H1 (cell line): ENCODE results near the gene MYL9. TPM values are rescaled to one million over a fixed set of nuclear protein-coding genes. Genes with fewer than 3 reads are reported as not detected.

ENCODE experiments used
- ASH2L ChIP-seq: fragments of 200-600, 300-600 bp; sonication (generic); IDR thresholded peaks from one replicate; pipeline ENCODE4 v1.7.1; 2017; ENCODE audit warnings: low read length
- RAD21 ChIP-seq, 2 experiments: IDR thresholded peaks in 1 of 2; conservative IDR thresholded peaks in 1 of 2; 2 replicates each; pipeline ENCODE4 v1.6.1; 2011; ENCODE audit warnings: low read depth in 2 of 2, low read length in 2 of 2, improper control_type of control experiment in 1 of 2, inconsistent platforms in 1 of 2, mild to moderate bottlenecking in 1 of 2, moderate library complexity in 1 of 2
- SRF ChIP-seq: IDR thresholded peaks from 2 replicates; pipeline ENCODE4 v1.6.1; 2011; ENCODE audit warnings: mild to moderate bottlenecking, low read depth, low read length, moderate library complexity
- TAF1 ChIP-seq: IDR thresholded peaks from 2 replicates; pipeline ENCODE4 v1.6.1; 2011; ENCODE audit warnings: mild to moderate bottlenecking, low read depth, low read length
- TAF7 ChIP-seq: optimal IDR thresholded peaks from 2 replicates; pipeline ENCODE3; 2011; ENCODE audit warnings: low read depth, mild to moderate bottlenecking, inconsistent platforms, low read length, moderate library complexity, borderline replicate concordance
- TCF12 ChIP-seq: IDR thresholded peaks from 2 replicates; pipeline ENCODE4 v1.6.1; 2011; ENCODE audit warnings: low read depth, mild to moderate bottlenecking, low read length
- ZNF274 ChIP-seq: IDR thresholded peaks from 2 replicates; pipeline ENCODE4 v1.7.0; 2012; ENCODE audit warnings: low read length, borderline replicate concordance; ENCODE audit errors: extremely low read depth
- polyA plus RNA-seq, 7 experiments: library from polyadenylated mRNA; depleted of rRNA in 3 of 7; stranded (reverse) in 5 of 7; unstranded in 2 of 7; fragments of >200 nt in 5 of 7; fragments of 200-250 nt in 2 of 7; gene quantifications; 1 replicate in 5 of 7; 2 replicates in 1 of 7; 4 replicates in 1 of 7; pipeline versions ENCODE4 v1.2.1 to v1.2.3, GENCODE V29; 2011 to 2013; ENCODE audit warnings: missing spikeins in 2 of 7, mixed read lengths in 2 of 7
- total RNA-seq: library from RNA; stranded (reverse); fragmentation: NEBNext Ultra II Directional; extraction: Animal tissue kit (Norgen Biotek cat#: 25700); gene quantifications from 2 replicates; pipeline ENCODE4 v1.2.1, GENCODE V29; 2021
- TF ChIP-seq, protein P1 (sequence below): fragments of 300-600 bp; sonication (generic); IDR thresholded peaks from 2 replicates; pipeline ENCODE4 v1.7.1; 2012; ENCODE audit warnings: low read length, moderate library complexity, mild to moderate bottlenecking, inconsistent platforms; ENCODE audit not compliant: insufficient replicate concordance
- TF ChIP-seq, protein P2 (sequence below): IDR thresholded peaks from 2 replicates; pipeline ENCODE4 v1.6.1; 2012; ENCODE audit warnings: low read length, inconsistent platforms

MYL9 gene
- total and polyA plus RNA-seq, 2 of the 8 experiments (the other 6 are each of a cell fraction or from before 2014, with no cell fraction given), result 26.8 to 193 TPM

DNA sequence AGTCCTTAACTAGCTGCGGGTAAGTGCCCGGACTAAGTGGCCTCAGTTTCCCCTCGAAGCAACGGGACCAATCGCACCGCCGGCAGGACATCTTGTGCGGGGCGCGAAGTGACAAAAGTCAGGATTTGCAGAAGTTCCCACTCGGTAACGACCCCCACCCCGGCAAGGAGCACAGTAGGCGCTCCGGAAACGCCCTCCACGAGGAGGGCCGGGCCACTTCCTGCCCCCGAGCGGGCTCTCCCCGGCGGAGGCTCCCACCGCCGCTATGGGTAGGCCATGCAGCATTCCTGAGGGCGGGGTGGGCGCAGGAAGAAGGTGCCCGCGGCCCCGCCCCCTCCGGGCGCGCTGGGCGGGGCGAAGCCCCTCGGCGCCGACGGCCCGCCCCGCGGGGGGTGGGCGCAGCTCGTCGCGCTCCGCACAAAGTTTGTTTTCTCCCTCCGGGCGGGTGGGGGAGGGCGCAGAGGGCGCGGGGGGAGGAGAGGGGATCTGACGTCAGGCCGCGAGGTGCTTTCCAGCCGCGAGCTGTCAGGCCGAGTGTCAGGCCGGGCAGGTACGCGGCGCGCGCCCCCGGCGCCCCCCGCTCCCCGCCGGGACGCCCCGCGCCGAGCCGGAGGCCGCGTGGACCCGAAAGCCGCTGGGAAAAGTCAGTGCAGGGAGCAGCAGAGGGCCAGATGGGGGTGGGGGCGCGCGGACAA lies 31.9 kb downstream of the MYL9 start, which contains the start of gene TGIF2 (continued):
- TF ChIP-seq, protein P1, sequence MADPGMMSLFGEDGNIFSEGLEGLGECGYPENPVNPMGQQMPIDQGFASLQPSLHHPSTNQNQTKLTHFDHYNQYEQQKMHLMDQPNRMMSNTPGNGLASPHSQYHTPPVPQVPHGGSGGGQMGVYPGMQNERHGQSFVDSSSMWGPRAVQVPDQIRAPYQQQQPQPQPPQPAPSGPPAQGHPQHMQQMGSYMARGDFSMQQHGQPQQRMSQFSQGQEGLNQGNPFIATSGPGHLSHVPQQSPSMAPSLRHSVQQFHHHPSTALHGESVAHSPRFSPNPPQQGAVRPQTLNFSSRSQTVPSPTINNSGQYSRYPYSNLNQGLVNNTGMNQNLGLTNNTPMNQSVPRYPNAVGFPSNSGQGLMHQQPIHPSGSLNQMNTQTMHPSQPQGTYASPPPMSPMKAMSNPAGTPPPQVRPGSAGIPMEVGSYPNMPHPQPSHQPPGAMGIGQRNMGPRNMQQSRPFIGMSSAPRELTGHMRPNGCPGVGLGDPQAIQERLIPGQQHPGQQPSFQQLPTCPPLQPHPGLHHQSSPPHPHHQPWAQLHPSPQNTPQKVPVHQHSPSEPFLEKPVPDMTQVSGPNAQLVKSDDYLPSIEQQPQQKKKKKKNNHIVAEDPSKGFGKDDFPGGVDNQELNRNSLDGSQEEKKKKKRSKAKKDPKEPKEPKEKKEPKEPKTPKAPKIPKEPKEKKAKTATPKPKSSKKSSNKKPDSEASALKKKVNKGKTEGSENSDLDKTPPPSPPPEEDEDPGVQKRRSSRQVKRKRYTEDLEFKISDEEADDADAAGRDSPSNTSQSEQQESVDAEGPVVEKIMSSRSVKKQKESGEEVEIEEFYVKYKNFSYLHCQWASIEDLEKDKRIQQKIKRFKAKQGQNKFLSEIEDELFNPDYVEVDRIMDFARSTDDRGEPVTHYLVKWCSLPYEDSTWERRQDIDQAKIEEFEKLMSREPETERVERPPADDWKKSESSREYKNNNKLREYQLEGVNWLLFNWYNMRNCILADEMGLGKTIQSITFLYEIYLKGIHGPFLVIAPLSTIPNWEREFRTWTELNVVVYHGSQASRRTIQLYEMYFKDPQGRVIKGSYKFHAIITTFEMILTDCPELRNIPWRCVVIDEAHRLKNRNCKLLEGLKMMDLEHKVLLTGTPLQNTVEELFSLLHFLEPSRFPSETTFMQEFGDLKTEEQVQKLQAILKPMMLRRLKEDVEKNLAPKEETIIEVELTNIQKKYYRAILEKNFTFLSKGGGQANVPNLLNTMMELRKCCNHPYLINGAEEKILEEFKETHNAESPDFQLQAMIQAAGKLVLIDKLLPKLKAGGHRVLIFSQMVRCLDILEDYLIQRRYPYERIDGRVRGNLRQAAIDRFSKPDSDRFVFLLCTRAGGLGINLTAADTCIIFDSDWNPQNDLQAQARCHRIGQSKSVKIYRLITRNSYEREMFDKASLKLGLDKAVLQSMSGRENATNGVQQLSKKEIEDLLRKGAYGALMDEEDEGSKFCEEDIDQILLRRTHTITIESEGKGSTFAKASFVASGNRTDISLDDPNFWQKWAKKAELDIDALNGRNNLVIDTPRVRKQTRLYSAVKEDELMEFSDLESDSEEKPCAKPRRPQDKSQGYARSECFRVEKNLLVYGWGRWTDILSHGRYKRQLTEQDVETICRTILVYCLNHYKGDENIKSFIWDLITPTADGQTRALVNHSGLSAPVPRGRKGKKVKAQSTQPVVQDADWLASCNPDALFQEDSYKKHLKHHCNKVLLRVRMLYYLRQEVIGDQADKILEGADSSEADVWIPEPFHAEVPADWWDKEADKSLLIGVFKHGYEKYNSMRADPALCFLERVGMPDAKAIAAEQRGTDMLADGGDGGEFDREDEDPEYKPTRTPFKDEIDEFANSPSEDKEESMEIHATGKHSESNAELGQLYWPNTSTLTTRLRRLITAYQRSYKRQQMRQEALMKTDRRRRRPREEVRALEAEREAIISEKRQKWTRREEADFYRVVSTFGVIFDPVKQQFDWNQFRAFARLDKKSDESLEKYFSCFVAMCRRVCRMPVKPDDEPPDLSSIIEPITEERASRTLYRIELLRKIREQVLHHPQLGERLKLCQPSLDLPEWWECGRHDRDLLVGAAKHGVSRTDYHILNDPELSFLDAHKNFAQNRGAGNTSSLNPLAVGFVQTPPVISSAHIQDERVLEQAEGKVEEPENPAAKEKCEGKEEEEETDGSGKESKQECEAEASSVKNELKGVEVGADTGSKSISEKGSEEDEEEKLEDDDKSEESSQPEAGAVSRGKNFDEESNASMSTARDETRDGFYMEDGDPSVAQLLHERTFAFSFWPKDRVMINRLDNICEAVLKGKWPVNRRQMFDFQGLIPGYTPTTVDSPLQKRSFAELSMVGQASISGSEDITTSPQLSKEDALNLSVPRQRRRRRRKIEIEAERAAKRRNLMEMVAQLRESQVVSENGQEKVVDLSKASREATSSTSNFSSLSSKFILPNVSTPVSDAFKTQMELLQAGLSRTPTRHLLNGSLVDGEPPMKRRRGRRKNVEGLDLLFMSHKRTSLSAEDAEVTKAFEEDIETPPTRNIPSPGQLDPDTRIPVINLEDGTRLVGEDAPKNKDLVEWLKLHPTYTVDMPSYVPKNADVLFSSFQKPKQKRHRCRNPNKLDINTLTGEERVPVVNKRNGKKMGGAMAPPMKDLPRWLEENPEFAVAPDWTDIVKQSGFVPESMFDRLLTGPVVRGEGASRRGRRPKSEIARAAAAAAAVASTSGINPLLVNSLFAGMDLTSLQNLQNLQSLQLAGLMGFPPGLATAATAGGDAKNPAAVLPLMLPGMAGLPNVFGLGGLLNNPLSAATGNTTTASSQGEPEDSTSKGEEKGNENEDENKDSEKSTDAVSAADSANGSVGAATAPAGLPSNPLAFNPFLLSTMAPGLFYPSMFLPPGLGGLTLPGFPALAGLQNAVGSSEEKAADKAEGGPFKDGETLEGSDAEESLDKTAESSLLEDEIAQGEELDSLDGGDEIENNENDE, result no peak
- no peak for TF ChIP-seq TCF12
- peak; percentile 47 for TF ChIP-seq TAF1
- TF ChIP-seq ASH2L, result peak; percentile 73
- TF ChIP-seq SRF, result no peak
- peak; percentile 30 for TF ChIP-seq TAF7
- TF ChIP-seq, protein P2, sequence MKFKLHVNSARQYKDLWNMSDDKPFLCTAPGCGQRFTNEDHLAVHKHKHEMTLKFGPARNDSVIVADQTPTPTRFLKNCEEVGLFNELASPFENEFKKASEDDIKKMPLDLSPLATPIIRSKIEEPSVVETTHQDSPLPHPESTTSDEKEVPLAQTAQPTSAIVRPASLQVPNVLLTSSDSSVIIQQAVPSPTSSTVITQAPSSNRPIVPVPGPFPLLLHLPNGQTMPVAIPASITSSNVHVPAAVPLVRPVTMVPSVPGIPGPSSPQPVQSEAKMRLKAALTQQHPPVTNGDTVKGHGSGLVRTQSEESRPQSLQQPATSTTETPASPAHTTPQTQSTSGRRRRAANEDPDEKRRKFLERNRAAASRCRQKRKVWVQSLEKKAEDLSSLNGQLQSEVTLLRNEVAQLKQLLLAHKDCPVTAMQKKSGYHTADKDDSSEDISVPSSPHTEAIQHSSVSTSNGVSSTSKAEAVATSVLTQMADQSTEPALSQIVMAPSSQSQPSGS, result no peak
- TF ChIP-seq RAD21 (IDR thresholded peaks at IDR 0.05 in 1 of 2, conservative IDR thresholded peaks at IDR 0.05 in 1 of 2; ENCODE audit: low read depth in 2 of 2, low read length in 2 of 2), result no peak
- no peak for TF ChIP-seq ZNF274
